Stimulated activated CD4-positive, alpha-beta T cell treated with anti-CD3 and anti-CD28 coated beads, Interleukin-4, amount 100 ng/mL, for 4 hours (primary cell): ENCODE results near the gene CAMTA1.

ENCODE experiments used
- DNase-seq, 2 experiments: peaks; one replicate each; pipeline ENCODE4 v3.0.0-alpha.2; 2020

CAMTA1 gene

GRCh38 chr1:7749126-7749525, 963.9 kb downstream of the CAMTA1 start:
- DNase-seq: no peak

- DNase-seq: no peak
Observed at GRCh38 chr1:7751174-7751573, 965.9 kb downstream of the CAMTA1 start.

- peak; percentile 25 to 28 for DNase-seq
Observed at GRCh38 chr1:7752512-7753417, 967.5 kb downstream of the CAMTA1 start.

GRCh38 chr1:7753641-7754040, 968.4 kb downstream of the CAMTA1 start:
- DNase-seq: no peak

- no peak for DNase-seq
Observed at GRCh38 chr1:7754234-7754633, 969.0 kb downstream of the CAMTA1 start.

GRCh38 chr1:7755448-7755847, 970.2 kb downstream of the CAMTA1 start:
- DNase-seq: no peak

- no peak for DNase-seq
Observed at GRCh38 chr1:7760245-7760644, 975.0 kb downstream of the CAMTA1 start.

- DNase-seq: no peak
Observed at GRCh38 chr1:7761103-7761502, 975.8 kb downstream of the CAMTA1 start.

- DNase-seq: no peak
Observed at GRCh38 chr1:7767176-7767575, 981.9 kb downstream of the CAMTA1 start.

- DNase-seq: no peak
Observed at GRCh38 chr1:7768583-7768982, 983.3 kb downstream of the CAMTA1 start.

GRCh38 chr1:7769673-7770412, 984.6 kb downstream of the CAMTA1 start:
- DNase-seq: no peak

- no peak for DNase-seq
Observed at GRCh38 chr1:7770669-7770996, 985.4 kb downstream of the CAMTA1 start.

GRCh38 chr1:7770997-7771822, 986.0 kb downstream of the CAMTA1 start, which contains the start of gene VAMP3:
Gene VAMP3 (plus strand): TSS chr1:7771296. CDS start chr1:7771384, 88 bp downstream.
- peak; percentile 76 to 93 for DNase-seq

GRCh38 chr1:7771823-7772299, 986.6 kb downstream of the CAMTA1 start:
- DNase-seq: no peak

- DNase-seq: no peak
Observed at GRCh38 chr1:7777591-7777990, 992.3 kb downstream of the CAMTA1 start.

- no peak for DNase-seq
Observed at GRCh38 chr1:7778133-7778628, 992.9 kb downstream of the CAMTA1 start.

GRCh38 chr1:7780976-7781375, 995.7 kb downstream of the CAMTA1 start:
- DNase-seq: no peak

- DNase-seq: no peak
Observed at GRCh38 chr1:7781501-7781900, 996.2 kb downstream of the CAMTA1 start.

- DNase-seq: peak in 1 of 2 experiments; percentile 15
Observed at GRCh38 chr1:7781923-7782495, 996.8 kb downstream of the CAMTA1 start.

- DNase-seq: no peak
Observed at GRCh38 chr1:7783178-7783711, 998.0 kb downstream of the CAMTA1 start.

GRCh38 chr1:7783826-7784491, 998.7 kb downstream of the CAMTA1 start, which contains the start of gene PER3:
Gene PER3 (plus strand): TSS chr1:7784291. CDS start chr1:7784878, 587 bp downstream.
- DNase-seq: peak; percentile 86 to 87
